ENCODE results near the gene ERLIN1.

ERLIN1 gene

GRCh38 chr10:100208276-100208675, 22.4 kb upstream of the ERLIN1 start:
- TF ChIP-seq CTCF (IDR thresholded peaks at IDR 0.05; ENCODE audit: insufficient read depth, low read length) (no peak), POLR2AphosphoS5 (IDR thresholded peaks at IDR 0.05; ENCODE audit: low read depth) (no peak), REST (IDR thresholded peaks at IDR 0.05; ENCODE audit: insufficient replicate concordance, low read depth) (no peak), GABPA (IDR thresholded peaks at IDR 0.05; ENCODE audit: low read depth) (no peak), SPI1 (IDR thresholded peaks at IDR 0.05; ENCODE audit: borderline replicate concordance, low read depth) (no peak)
- no peak for DNase-seq (ENCODE audit: low read depth in 1 of 2, low spot score in 1 of 2)
- Histone ChIP-seq H3K27ac (replicated peaks) (no peak overlapping the region), H3K27me3 (ENCODE audit: insufficient read depth, poor library complexity, severe bottlenecking) (no peaks in the 10 kb centered on the region), H3K4me3 (replicated peaks; ENCODE audit: insufficient read depth, low read length) (no peak overlapping the region)

GRCh38 chr10:100204370-100204769, 18.5 kb upstream of the ERLIN1 start:
- no peak for DNase-seq (ENCODE audit: low read depth in 1 of 2, low spot score in 1 of 2)
- TF ChIP-seq REST (IDR thresholded peaks at IDR 0.05; ENCODE audit: insufficient replicate concordance, low read depth) = no peak
- TF ChIP-seq GABPA (IDR thresholded peaks at IDR 0.05; ENCODE audit: low read depth) = no peak
- TF ChIP-seq CTCF (IDR thresholded peaks at IDR 0.05; ENCODE audit: insufficient read depth, low read length) = no peak
- TF ChIP-seq SPI1 (IDR thresholded peaks at IDR 0.05; ENCODE audit: borderline replicate concordance, low read depth) = no peak
- TF ChIP-seq POLR2AphosphoS5 (IDR thresholded peaks at IDR 0.05; ENCODE audit: low read depth) = no peak
- no peak overlapping the region for H3K27ac ChIP-seq (replicated peaks)
- no peak overlapping the region for H3K4me3 ChIP-seq (replicated peaks; ENCODE audit: insufficient read depth, low read length)
- no peaks in the 10 kb centered on the region for H3K27me3 ChIP-seq (ENCODE audit: insufficient read depth, poor library complexity, severe bottlenecking)

- Histone ChIP-seq H3K4me3 (replicated peaks; ENCODE audit: insufficient read depth, low read length) (no peak overlapping the region), H3K27ac (replicated peaks) (no peak overlapping the region), H3K27me3 (ENCODE audit: insufficient read depth, poor library complexity, severe bottlenecking) (no peaks in the 10 kb centered on the region)
- TF ChIP-seq REST (IDR thresholded peaks at IDR 0.05; ENCODE audit: insufficient replicate concordance, low read depth) (no peak), CTCF (IDR thresholded peaks at IDR 0.05; ENCODE audit: insufficient read depth, low read length) (no peak), POLR2AphosphoS5 (IDR thresholded peaks at IDR 0.05; ENCODE audit: low read depth) (no peak), SPI1 (IDR thresholded peaks at IDR 0.05; ENCODE audit: borderline replicate concordance, low read depth) (no peak), GABPA (IDR thresholded peaks at IDR 0.05; ENCODE audit: low read depth) (no peak)
- DNase-seq (ENCODE audit: low read depth in 1 of 2, low spot score in 1 of 2) = no peak
Observed at GRCh38 chr10:100201549-100201948, 15.7 kb upstream of the ERLIN1 start.

Measured in HL-60 (cell line).